ENCODE measurements around the gene GJB1. TPM values are rescaled to one million over a fixed set of nuclear protein-coding genes. Genes with fewer than 3 reads are reported as not detected.
A peak's percentile ranks its signal among the peaks of the same experiment; 100 is the strongest.
"Not testable (repeated sequence)": the region's sequence is repeated elsewhere in the genome, so short reads cannot be mapped to it uniquely, and the experiment has no call there.

The GJB1 gene
- total RNA-seq (2014; rRNA removed; shearing (Covaris generic)) = 0.10 TPM in 1 of 2 replicates, not detected in the other

- H3K36me3 ChIP-seq (replicated peaks; ENCODE audit: control insufficient read depth, insufficient read depth, low read length) = no peaks in the 10 kb centered on the region
- H3K27me3 ChIP-seq (ENCODE audit: control insufficient read depth, insufficient read depth, low read length) = no peaks in the 10 kb centered on the region
- DNase-seq = no peak
- H3K4me3 ChIP-seq (ENCODE audit: insufficient read depth, low read depth, low read length) = no peak within 1 kb of the TSS
These were observed at the start of gene GJB1 for GRCh38 chrX:71222929-71223328. Gene GJB1, plus strand, starts transcription at chrX:71223224. Its CDS starts 484 bp downstream, at chrX:71223708.

DNA sequence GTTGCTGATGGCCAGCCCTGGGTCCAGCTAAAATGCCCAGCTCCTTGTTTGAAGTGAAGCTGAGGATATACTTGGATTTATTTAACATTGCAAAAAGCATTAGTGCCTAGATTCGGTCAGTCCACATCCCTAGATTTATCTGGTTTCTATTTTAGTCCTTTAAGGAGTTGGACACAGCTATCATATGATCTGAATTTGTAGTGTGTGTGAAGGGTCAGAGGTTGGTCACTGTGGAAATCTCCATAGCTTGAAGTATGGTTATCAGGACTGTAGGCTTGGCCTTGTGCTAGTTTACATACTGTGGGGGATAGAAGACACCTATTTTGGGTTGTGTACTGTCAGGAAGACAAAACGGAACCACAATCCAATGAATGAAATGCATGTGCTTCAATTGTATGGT lies 49.6 kb upstream of the GJB1 start:
- H3K27me3 ChIP-seq (ENCODE audit: control insufficient read depth, insufficient read depth, low read length) = no peaks in the 10 kb centered on the region
- no peak overlapping the region for H3K4me3 ChIP-seq (ENCODE audit: insufficient read depth, low read depth, low read length)
- no peaks in the 10 kb centered on the region for H3K36me3 ChIP-seq (replicated peaks; ENCODE audit: control insufficient read depth, insufficient read depth, low read length)
- DNase-seq = no peak

DNA sequence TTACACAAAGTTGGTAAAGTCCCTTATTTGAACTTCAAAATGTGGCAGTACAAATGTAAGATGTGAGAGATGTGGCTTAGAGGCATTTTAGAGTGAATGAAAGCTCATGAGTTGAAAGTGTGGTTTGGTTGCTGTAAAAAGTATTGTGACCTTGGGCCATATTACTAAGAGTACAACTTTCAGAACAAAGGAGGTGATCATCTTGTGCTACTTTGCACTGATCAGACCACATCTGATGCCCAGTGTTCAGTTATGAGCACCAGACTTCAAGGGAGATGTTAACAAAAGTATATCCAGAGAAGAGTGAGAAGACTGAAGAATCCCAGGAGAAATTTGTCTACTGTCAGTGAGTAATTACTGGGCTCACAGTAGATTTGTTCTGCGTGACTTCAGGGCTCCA lies 48.2 kb upstream of the GJB1 start:
- no peak overlapping the region for H3K4me3 ChIP-seq (ENCODE audit: insufficient read depth, low read depth, low read length)
- no peaks in the 10 kb centered on the region for H3K27me3 ChIP-seq (ENCODE audit: control insufficient read depth, insufficient read depth, low read length)
- no peaks in the 10 kb centered on the region for H3K36me3 ChIP-seq (replicated peaks; ENCODE audit: control insufficient read depth, insufficient read depth, low read length)
- DNase-seq = no peak

- Histone ChIP-seq H3K4me3 (ENCODE audit: insufficient read depth, low read depth, low read length) (no peak overlapping the region), H3K36me3 (replicated peaks; ENCODE audit: control insufficient read depth, insufficient read depth, low read length) (no peaks in the 10 kb centered on the region), H3K27me3 (ENCODE audit: control insufficient read depth, insufficient read depth, low read length) (no peaks in the 10 kb centered on the region)
- DNase-seq = no peak
These were observed 47.5 kb upstream of the GJB1 start for GRCh38 chrX:71175531-71175930.

DNA sequence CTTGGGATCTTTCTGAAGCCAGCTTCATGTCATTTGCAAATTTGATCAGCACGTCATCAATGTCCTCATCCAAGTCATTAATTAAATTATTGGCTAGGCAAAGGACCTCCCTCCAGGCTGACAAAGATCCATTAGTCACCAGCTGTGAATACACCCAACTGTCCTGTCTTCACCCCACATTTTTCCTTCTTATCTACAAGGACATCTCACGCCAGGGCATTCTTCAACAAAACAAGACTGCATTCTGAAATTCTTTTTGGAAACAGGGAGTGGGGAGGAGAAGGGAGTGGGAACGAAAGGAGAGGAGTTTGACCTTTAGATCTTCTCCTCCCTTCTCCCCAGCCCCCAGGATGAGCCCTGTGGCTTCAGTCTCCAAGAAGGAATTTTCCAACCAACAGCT lies 45.7 kb upstream of the GJB1 start:
- Histone ChIP-seq H3K27me3 (ENCODE audit: control insufficient read depth, insufficient read depth, low read length) (no peaks in the 10 kb centered on the region), H3K4me3 (ENCODE audit: insufficient read depth, low read depth, low read length) (no peak overlapping the region), H3K36me3 (replicated peaks; ENCODE audit: control insufficient read depth, insufficient read depth, low read length) (no peaks in the 10 kb centered on the region)
- no peak for DNase-seq

DNA sequence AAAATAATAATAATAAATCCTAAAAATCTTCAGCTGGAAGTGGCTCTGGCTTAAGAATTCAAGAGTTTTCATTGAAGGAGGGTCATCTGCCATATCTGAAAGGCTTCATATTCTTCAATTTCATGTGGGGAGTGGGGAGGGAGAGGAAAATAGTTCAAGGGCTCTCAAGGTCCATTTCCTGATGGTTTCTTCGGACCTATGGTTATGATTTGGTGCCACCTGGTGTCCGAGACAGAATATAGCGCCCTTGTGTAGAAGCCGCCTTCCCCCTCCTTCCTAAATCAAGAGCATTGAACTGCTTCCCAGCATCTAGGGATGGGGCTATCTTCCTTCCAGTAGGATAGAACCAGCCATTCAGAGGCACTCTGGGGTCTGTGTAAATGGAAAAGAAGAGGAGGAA lies 44.1 kb upstream of the GJB1 start:
- peak; percentile 59 for DNase-seq
- no peak overlapping the region for H3K4me3 ChIP-seq (ENCODE audit: insufficient read depth, low read depth, low read length)
- no peaks in the 10 kb centered on the region for H3K36me3 ChIP-seq (replicated peaks; ENCODE audit: control insufficient read depth, insufficient read depth, low read length)
- no peaks in the 10 kb centered on the region for H3K27me3 ChIP-seq (ENCODE audit: control insufficient read depth, insufficient read depth, low read length)

GRCh38 chrX:71180579-71181265 lies 42.3 kb upstream of the GJB1 start:
- H3K4me3 ChIP-seq (ENCODE audit: insufficient read depth, low read depth, low read length); DNase-seq; H3K36me3 ChIP-seq (replicated peaks; ENCODE audit: control insufficient read depth, insufficient read depth, low read length); H3K27me3 ChIP-seq (ENCODE audit: control insufficient read depth, insufficient read depth, low read length): not testable (repeated sequence)

- no peak for DNase-seq
- H3K4me3 ChIP-seq (ENCODE audit: insufficient read depth, low read depth, low read length) = peak overlapping the region; percentile 28
These were observed 41.5 kb upstream of the GJB1 start for GRCh38 chrX:71181558-71181909.

GRCh38 chrX:71181910-71182799 lies 40.9 kb upstream of the GJB1 start:
- Histone ChIP-seq H3K36me3 (replicated peaks; ENCODE audit: control insufficient read depth, insufficient read depth, low read length) (no peaks in the 10 kb centered on the region), H3K27me3 (ENCODE audit: control insufficient read depth, insufficient read depth, low read length) (no peaks in the 10 kb centered on the region), H3K4me3 (ENCODE audit: insufficient read depth, low read depth, low read length) (peak overlapping the region; percentile 28)
- DNase-seq = peak; percentile 78

More at GRCh38 chrX:71181558-71181909, 41.5 kb upstream of the GJB1 start:
- no peaks in the 10 kb centered on the region for H3K36me3 ChIP-seq (replicated peaks; ENCODE audit: control insufficient read depth, insufficient read depth, low read length)
- no peaks in the 10 kb centered on the region for H3K27me3 ChIP-seq (ENCODE audit: control insufficient read depth, insufficient read depth, low read length)

DNA sequence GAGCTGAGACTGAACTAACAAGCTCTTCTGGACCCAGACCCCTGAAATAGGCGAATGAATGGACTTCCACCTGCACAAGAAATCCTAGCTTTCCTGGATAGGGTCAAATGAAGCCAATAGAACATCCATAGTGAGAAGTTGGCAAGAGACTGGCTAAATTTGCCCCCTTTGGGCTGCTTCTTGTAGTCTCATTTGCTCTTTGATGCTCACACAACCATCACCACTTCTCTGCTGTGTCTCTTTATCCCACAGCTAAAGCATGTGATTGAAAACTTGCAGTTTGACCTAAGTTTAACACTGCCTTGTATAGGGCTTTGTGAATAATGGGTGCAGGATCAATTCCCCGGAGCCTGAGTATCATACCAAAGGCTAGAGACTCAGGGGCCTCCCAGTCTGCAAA lies 40.2 kb upstream of the GJB1 start:
- DNase-seq = no peak
- Histone ChIP-seq H3K36me3 (replicated peaks; ENCODE audit: control insufficient read depth, insufficient read depth, low read length) (no peaks in the 10 kb centered on the region), H3K27me3 (ENCODE audit: control insufficient read depth, insufficient read depth, low read length) (no peaks in the 10 kb centered on the region), H3K4me3 (ENCODE audit: insufficient read depth, low read depth, low read length) (no peak overlapping the region)

DNA sequence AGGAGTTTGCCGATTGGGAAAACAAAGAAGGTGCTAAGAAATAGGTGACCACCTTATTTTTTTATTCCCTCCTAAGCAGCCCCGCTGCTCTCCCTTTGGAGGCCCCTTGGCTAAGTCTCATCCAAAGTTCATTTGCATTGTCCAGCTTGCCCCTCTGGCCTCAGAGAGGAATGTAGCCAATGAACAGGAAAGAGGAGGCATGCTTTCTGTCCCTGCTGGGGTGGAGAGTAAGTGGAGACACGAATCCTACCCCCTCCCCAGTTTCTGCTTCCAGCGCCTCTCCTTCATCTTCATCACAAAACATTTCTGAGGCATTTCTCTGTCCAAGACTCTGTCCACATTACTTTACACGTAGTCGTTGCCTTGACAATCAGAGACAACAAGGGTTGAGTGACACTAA lies 39.7 kb upstream of the GJB1 start:
- Histone ChIP-seq H3K27me3 (ENCODE audit: control insufficient read depth, insufficient read depth, low read length) (no peaks in the 10 kb centered on the region), H3K36me3 (replicated peaks; ENCODE audit: control insufficient read depth, insufficient read depth, low read length) (no peaks in the 10 kb centered on the region), H3K4me3 (ENCODE audit: insufficient read depth, low read depth, low read length) (no peak overlapping the region)
- DNase-seq = no peak

DNA sequence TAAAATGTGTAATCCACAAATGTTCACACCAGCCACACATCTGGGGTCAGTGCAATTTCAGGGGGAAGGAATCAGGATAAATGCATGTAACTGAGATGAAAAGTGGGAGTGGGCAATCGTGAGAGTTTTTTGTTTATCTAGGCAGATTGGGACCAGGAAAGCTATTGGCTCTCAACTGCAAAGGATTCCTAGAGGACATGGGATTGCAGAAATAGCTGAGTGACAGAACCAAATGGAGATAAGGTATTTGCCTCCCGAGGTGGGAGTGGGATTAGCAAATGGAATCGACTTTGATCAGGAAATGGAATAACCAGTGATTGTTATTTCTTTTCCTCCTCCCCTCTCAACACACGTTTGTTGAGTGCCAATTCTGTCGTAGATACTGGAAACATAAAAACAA lies 38.9 kb upstream of the GJB1 start:
- no peak for DNase-seq
- no peak overlapping the region for H3K4me3 ChIP-seq (ENCODE audit: insufficient read depth, low read depth, low read length)
- H3K36me3 ChIP-seq (replicated peaks; ENCODE audit: control insufficient read depth, insufficient read depth, low read length) = no peaks in the 10 kb centered on the region
- H3K27me3 ChIP-seq (ENCODE audit: control insufficient read depth, insufficient read depth, low read length) = no peaks in the 10 kb centered on the region

GRCh38 chrX:71184803-71185495 lies 38.1 kb upstream of the GJB1 start:
- H3K4me3 ChIP-seq (ENCODE audit: insufficient read depth, low read depth, low read length) = no peak overlapping the region
- H3K36me3 ChIP-seq (replicated peaks; ENCODE audit: control insufficient read depth, insufficient read depth, low read length) = no peaks in the 10 kb centered on the region
- H3K27me3 ChIP-seq (ENCODE audit: control insufficient read depth, insufficient read depth, low read length) = no peaks in the 10 kb centered on the region
- no peak for DNase-seq

DNA sequence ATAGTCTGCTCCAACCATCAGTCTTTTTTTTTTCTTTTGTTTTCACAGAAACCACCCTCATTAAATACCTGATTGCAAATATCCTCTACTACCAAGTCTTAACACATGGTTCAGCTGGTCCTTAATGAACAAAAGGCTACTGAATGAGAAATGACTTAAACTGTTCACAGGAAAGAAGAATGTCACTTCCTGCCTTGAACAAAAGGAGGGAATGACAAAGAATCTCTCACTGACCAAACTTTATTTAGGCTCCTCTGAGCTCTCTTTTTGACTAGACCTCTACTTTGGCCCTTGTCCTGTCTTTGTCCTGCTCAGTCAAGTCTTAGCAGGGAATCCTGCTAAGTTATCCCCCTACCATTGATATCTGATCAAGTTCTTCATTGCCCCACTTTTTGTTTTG lies 31.8 kb upstream of the GJB1 start:
- no peaks in the 10 kb centered on the region for H3K27me3 ChIP-seq (ENCODE audit: control insufficient read depth, insufficient read depth, low read length)
- no peak for DNase-seq
- no peak overlapping the region for H3K4me3 ChIP-seq (ENCODE audit: insufficient read depth, low read depth, low read length)
- H3K36me3 ChIP-seq (replicated peaks; ENCODE audit: control insufficient read depth, insufficient read depth, low read length) = no peaks in the 10 kb centered on the region
